GM19043 (cell line): ENCODE results near the gene QKI.
"Not testable (repeated sequence)": the region's sequence is repeated elsewhere in the genome, so short reads cannot be mapped to it uniquely, and the experiment has no call there.

Experiments used
- ATAC-seq: cut with Tn5 transposase; IDR thresholded peaks from one replicate; pipeline ENCODE4 v1.9.1; 2021; ENCODE audit warnings: low read depth; ENCODE audit not compliant: unreplicated experiment

The QKI gene

GRCh38 chr6:163570579-163571231, 156.2 kb downstream of the QKI start:
- ATAC-seq = no peak

DNA sequence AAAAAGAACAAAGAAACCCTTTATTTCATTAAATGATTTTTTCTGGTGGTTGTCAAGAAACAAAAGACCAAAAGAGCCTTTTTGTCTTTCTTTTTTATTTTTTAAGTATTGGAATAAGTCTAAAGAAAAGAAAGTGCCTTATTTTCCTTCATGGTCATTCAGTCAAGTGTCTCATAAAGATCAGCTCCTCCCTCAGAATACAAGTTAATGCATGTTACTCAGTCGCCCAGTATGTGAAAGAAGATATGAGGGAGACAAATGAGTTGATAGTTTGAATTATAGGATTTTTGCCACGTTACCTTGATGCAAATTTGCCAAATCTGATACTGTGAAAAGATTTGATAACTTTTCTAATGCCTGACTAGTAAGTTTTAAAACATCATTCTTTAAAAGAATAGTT, 157.2 kb downstream of the QKI start:
- ATAC-seq = no peak

- no peak for ATAC-seq
These were observed 158.1 kb downstream of the QKI start for GRCh38 chr6:163572612-163573011.

DNA sequence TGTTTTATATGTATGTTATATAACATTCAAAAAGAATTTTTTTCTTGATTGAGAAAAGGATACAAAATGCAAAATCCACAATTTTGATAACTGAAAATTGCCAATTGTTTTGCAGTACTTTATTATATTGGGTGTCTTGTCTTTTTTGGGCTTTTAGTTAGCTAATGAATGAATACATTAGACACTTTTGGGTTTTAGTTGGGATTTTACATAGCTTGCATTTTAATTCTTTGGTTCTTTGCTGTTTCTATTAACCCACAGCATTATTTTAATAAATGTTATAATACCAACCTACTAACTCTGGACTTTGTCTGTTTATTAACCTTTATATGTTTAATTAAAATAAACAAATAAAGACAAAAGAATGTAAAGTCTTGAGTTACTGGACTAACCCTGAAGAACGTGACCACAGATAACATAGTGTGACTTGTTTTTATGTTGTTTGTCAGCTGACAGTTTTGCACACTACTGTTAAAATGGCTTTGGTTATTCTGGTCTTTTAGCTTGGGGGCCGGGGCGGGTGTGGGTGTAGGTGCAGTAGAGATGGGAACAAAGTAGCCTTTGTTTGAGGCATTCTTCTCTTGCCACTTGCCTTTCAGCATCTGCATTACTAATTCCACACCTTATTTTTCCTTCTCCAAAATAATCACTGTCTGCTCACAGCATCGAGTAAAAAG, 159.1 kb downstream of the QKI start:
- no peak for ATAC-seq

- no peak for ATAC-seq
These were observed 161.6 kb downstream of the QKI start for GRCh38 chr6:163576114-163576513.

DNA sequence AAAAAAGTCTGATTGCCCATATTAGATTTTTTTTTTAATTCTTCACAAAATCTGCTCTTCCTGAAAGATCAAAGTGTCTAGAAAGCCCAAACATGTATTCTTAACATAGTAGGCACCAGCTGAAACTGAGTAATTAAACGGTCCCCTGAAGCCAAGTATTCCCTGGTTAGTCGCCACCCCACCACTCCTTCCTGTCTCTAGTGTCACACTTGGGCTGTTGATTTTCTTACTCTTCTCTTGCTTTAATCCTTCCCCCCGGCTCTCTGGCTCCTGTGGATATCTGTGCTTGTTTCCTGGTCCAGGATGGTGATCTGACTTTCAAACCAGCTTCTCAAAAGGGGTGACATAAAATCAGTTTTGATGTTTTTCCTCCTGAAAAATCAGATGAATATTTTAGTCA, 162.9 kb downstream of the QKI start:
- ATAC-seq = no peak

- no peak for ATAC-seq
These were observed 164.8 kb downstream of the QKI start for GRCh38 chr6:163579111-163579879.

DNA sequence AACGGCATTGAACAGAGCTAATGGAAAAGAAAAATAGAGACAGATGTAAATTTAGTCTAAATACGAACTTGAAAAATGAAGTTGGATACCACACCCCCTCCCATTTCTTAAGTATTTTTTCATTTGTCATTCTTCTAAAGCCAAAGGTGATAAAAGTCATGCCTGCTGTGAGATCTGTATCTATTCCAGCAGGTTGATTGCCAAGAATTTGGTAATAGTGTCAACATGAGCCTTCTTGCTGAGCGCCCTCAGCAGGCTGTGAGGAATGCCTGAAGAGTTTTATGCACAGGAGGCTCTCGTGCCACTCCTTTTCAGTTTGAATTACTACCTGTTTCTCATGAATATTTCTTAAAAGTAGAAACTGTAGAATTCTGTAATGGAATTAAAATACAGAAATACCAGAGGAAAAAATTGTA, 165.4 kb downstream of the QKI start:
- no peak for ATAC-seq

DNA sequence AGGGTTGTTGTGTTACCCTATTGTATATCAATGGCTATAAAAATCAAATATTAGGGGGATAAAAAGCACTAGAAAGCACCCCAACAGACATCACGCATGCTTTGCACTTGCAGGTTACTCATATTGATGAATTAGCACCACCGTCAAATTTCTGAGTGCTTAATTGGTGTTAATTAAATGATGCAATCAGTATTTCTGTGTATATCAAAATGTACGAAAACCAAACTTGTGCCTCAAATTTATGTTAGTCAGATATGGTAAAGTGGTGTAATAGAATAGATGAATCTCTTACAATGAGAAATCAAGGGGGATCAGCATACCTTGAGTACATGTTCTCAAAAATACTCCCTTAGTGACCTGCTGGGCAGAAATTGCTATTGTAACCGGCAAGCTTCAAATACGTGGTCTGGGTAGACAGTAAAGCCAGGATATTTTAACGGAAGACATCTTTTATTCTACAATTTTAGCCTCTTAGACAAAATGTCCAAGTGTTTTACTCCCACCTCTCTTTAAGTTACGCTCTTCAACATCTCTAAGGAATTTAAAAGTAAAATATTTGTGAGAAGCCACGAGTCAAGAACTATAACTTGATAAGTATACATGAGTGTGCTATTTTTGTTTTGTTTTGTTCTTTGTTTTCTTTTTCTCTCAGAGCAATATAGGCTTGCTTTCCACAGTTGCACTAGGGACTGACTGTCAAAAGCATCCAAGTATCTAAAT, 166.0 kb downstream of the QKI start:
- ATAC-seq = no peak

- no peak for ATAC-seq
These were observed 169.0 kb downstream of the QKI start for GRCh38 chr6:163583558-163583957.

DNA sequence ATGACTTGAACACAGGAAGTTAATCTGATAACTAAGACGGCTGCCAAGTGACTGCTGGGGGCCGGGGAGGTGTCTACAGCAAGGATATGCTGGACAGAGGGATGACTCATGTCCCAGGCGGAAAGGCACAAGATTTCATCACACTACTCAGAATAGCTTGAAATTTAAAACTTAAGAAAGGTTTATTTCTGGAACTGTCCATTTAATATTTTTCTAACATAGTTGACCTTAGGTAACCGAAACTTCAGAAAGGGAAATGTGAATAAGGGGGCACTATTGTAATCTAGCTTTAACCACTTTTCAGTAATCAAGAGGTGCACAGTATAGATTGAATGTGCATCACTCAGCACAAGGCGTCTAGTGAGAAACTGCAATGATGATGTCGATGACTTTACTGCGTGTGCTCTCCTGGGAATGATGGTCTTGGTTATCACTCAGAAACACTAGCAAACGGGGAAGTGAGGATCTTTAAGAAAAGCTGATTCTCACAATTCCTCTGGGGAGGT, 171.5 kb downstream of the QKI start:
- ATAC-seq = no peak

DNA sequence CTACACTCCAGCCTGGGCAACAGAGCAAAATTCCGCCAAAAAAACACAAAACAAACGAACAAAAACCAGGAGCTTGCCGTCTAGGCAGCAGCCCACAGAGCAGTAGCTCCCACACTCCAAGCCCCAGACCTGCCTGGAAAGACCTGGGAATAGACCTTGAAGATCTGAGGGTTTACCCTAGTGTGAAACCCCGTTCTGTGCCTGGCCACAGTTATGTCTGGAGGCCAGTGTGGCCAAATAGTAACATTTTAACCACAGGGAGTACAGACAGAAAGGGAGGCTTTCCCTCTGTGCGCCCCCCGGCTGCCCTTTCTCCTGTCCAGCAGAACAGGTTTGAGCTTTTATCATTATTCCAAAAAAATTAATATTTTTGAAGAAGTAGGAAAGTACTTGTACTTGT, 172.4 kb downstream of the QKI start:
- no peak for ATAC-seq

DNA sequence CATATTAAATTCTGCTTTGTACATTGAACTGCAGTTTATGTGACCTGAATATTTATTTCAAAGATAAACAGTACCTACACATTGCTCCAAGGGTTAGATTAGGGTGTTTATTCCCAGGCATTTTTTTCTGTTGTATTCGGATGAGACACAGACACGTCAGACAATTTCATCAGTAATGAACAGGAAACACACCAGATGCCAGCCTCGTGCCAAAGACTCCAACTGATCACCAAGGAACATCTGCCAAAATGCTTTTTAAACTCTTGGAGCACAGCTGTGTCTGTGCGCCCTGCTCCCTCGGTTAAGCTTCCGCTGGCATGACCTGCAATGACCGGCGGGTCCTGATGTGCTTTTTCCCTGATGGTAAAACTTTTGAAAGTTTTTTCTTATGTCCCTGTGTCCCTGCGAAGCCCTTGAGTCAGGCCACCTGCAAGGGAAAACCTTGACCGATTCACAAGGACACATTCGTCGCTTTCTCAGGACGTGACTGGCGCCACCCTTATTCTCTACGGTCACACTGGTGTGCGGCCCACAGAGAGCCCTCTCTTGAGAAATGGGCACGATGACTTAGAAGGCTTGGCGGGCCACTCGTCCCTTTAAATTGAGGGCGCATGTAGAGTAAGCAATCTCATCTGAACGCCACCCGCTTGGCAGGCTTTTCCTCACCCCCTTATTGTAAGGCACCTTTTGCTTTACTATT, 173.9 kb downstream of the QKI start:
- no peak for ATAC-seq

DNA sequence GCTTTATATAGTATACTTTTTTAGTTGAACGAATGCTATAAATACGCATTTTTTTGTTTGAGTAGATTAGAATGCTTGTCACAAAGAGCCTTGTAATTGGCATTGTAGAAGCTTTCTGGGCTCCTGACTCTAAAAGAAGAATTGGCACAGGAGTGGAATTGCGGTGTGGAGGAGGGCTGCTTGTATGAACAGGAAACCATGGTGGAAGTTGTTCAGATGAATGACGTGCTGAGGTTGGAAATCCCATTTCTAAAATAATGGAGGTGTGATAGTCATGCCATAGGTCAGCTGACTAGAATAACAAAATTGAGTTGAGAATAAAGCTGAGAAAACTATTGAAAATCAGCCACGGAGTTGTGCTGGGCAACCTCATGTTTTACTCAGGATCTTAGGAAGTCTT, 174.9 kb downstream of the QKI start:
- ATAC-seq = no peak

- not testable (repeated sequence) for ATAC-seq
These were observed 175.6 kb downstream of the QKI start for GRCh38 chr6:163590132-163590531.

DNA sequence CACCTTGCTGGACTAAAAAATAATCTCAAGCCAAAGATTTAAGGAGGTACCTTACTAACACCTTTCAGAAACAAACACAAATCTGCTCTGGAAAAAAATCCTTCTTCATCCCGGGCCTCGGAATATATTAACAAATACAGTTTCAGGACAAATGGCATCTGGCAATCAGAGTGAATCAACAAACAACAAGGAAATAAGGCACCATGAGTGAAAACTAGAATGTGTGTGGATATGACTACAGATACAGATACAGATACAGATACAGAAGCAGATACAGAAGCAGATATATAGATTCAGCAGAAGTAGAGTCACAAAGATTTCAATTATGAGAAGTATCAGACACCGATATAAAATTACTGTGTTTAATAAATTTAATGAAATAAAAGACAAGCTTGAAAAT, 178.4 kb downstream of the QKI start:
- ATAC-seq = no peak

- no peak for ATAC-seq
These were observed 181.7 kb downstream of the QKI start for GRCh38 chr6:163596174-163596573.

DNA sequence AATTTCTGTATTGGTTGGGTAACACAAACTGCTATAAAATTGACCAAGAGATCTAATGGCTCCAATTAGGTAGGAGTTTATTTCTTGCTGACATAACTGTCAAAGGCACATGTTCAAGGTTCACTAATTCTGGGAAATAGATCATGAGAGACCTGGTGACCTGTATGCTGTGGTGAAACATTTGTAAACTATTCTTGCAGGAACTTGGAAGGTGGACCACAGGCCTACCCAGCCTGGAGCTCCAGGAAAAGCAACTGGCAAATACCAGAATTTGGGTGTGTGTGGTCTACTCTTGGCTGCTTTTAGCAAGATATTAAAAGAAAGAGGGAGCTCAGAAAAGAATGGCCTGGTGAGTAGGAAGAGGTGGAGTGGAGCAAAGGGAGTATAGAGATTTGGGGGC, 184.6 kb downstream of the QKI start:
- no peak for ATAC-seq

DNA sequence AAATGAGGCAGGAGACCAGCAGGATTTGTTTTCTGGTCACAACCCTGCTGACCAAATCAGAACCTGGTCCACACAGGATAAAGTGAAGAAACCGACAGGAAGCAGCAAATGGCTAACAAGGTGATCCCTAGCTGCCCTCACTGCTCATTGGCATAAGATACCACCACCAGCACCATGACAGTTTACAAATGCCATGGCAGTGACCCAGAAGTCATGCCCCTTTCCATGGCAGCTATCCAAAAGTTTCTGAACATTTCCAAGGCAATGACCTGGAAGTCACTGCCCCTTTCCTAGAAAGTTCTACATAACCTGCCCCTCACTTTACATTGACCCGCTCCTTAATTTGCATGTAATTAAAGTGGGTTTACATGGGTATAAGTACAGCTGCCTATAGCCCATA, 185.2 kb downstream of the QKI start:
- no peak for ATAC-seq

- ATAC-seq = no peak
These were observed 185.8 kb downstream of the QKI start for GRCh38 chr6:163600331-163600730.
